ENCODE measurements around the gene PPCS. TPM values are rescaled to one million over a fixed set of nuclear protein-coding genes. Genes with fewer than 3 reads are reported as not detected.

PPCS gene
- total and polyA plus RNA-seq, 2 experiments from 2014 or later = 66.8 to 106 TPM

DNA sequence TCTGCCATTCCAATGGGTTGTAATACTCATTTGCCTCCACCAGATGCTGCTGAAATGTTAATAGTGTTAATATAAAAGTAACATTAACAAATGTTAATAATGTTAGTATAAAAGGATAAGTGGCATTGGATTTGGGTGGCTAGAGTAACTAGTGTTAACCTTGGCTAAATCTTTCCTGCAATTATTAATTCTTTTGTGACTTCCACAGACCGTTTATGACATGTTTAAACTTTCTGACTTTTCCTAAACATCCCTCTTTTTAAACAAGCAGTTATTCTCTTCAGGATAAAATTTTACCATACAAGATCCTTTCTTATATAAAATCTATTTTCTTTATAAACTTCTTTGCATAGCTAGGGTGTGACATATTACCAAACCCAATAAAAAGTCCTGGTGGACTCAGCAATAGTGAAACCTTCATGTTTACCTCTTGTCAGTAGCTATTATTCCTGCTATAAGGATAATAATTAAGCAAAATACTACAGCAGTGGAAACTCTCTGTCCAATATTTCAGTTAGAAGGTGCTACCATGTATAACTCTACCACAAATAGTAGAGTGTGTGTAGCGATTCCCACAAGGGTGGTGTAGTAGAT is 48.3 kb downstream of the PPCS start:
- no peaks in the 10 kb centered on the region for H4K20me1 ChIP-seq (ENCODE audit: insufficient read depth)
- no peaks in the 10 kb centered on the region for H3K79me2 ChIP-seq (ENCODE audit: insufficient read depth)
- peaks cover 5% of the 10 kb centered on the region; the same call in 1 of the 2 replicates for H3K36me3 ChIP-seq (ENCODE audit: low read depth)
- H3K27ac ChIP-seq = no peak overlapping the region
- H3F3A ChIP-seq (ENCODE audit: insufficient read depth) = no peaks in the 10 kb centered on the region
- no peaks in the 10 kb centered on the region for H3K4me1 ChIP-seq (ENCODE audit: insufficient read depth)
- in situ Hi-C loops (cut with MboI) = no loop called here
- no peaks in the 10 kb centered on the region for H3K9me2 ChIP-seq (ENCODE audit: insufficient read depth)
- peaks cover 8% of the 10 kb centered on the region for H3K9me3 ChIP-seq (ENCODE audit: low read depth)
- no peak overlapping the region for H3K4me3 ChIP-seq
- no peak overlapping the region for H2AFZ ChIP-seq
- no peaks in the 10 kb centered on the region for H3K27me3 ChIP-seq (replicated peaks; ENCODE audit: insufficient read depth)
- no peak overlapping the region for H3K4me2 ChIP-seq (ENCODE audit: unreplicated experiment)
- no peak for DNase-seq
- WGBS, 2 experiments (ENCODE audit: low coverage in 1 of 2, low lambda C conversion rate in 2 of 2, missing lambda C conversion rate in 2 of 2) = 46 to 58% methylated on average over 2 of the region's 2 CpGs
- H3K9ac ChIP-seq = no peak overlapping the region
- no peak for TF ChIP-seq EZH2 (IDR thresholded peaks at IDR 0.05; ENCODE audit: insufficient read depth, poor library complexity, severe bottlenecking)
- TF ChIP-seq EZH2phosphoT487 (IDR thresholded peaks at IDR 0.05; ENCODE audit: insufficient read depth, low read depth) = no peak

DNA sequence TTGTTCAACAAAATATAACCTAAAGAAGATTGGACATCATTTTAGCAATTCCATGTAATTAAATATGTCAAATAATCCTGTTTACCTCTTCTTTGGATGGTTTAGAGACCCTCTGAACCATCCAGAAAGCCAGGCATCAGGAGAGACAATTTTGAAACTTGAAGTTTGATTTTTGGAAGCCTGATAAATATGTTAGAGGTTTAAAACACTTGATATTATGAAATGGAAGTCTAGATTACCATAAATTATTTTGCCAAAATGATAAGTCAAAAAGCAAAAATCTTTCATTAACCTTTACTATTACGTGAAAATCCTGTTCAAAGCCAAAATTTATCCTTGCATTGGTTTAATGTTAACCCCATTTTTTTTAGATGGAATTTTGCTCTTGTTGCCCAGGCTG is 50.2 kb downstream of the PPCS start:
- WGBS, 2 experiments (ENCODE audit: low coverage in 1 of 2, low lambda C conversion rate in 2 of 2, missing lambda C conversion rate in 2 of 2) = 5 to 9% methylated on average over 1 of the region's 1 CpG
- peaks cover 5% of the 10 kb centered on the region; the same call in 1 of the 2 replicates for H3K36me3 ChIP-seq (ENCODE audit: low read depth)
- no peak overlapping the region for H3K9ac ChIP-seq
- no peaks in the 10 kb centered on the region for H4K20me1 ChIP-seq (ENCODE audit: insufficient read depth)
- no peak overlapping the region for H3K27ac ChIP-seq
- H3K4me3 ChIP-seq = no peak overlapping the region
- in situ Hi-C loops (cut with MboI) = no loop called here
- no peaks in the 10 kb centered on the region for H3F3A ChIP-seq (ENCODE audit: insufficient read depth)
- H3K4me1 ChIP-seq (ENCODE audit: insufficient read depth) = no peaks in the 10 kb centered on the region
- H2AFZ ChIP-seq = no peak overlapping the region
- no peaks in the 10 kb centered on the region for H3K27me3 ChIP-seq (replicated peaks; ENCODE audit: insufficient read depth)
- H3K9me3 ChIP-seq (ENCODE audit: low read depth) = peaks cover 8% of the 10 kb centered on the region
- TF ChIP-seq EZH2 (IDR thresholded peaks at IDR 0.05; ENCODE audit: insufficient read depth, poor library complexity, severe bottlenecking) (no peak), EZH2phosphoT487 (IDR thresholded peaks at IDR 0.05; ENCODE audit: insufficient read depth, low read depth) (no peak)
- H3K4me2 ChIP-seq (ENCODE audit: unreplicated experiment) = no peak overlapping the region
- DNase-seq = no peak
- H3K9me2 ChIP-seq (ENCODE audit: insufficient read depth) = no peaks in the 10 kb centered on the region
- H3K79me2 ChIP-seq (ENCODE audit: insufficient read depth) = no peaks in the 10 kb centered on the region

Small RNAs within 50 kb of the gene (small RNA-seq; reads per million reads assigned to genes)
- not detected for gene TMSB4XP1 (ENCODE audit: low read depth, low replicate concordance)

Other genes starting within 250 kb of the PPCS start
- 23.1 and 23.6 TPM in 2 replicates for gene FOXJ3, start 121.3 kb upstream of the PPCS start, total RNA-seq (2014; rRNA removed; shearing (Covaris generic))
- gene FOXJ3, start 121.3 kb upstream of the PPCS start, polyA plus RNA-seq (2016; fragmentation: Nextera tagmentation; extraction: Ambion mirVana) = 15.9 and 16.3 TPM in 2 replicates
- gene RIMKLA, start 75.8 kb upstream of the PPCS start, total RNA-seq (2014; rRNA removed; shearing (Covaris generic)) = 0.22 TPM in 1 of 2 replicates, not detected in the other
- 0.03 TPM in 1 of 2 replicates, not detected in the other for gene RIMKLA, start 75.8 kb upstream of the PPCS start, polyA plus RNA-seq (2016; fragmentation: Nextera tagmentation; extraction: Ambion mirVana)
- gene ZMYND12, start 521 bp upstream of the PPCS start, total RNA-seq (2014; rRNA removed; shearing (Covaris generic)) = 0.13 and 3.2 TPM in 2 replicates
- gene ZMYND12, start 521 bp upstream of the PPCS start, polyA plus RNA-seq (2016; fragmentation: Nextera tagmentation; extraction: Ambion mirVana) = 0.68 and 1.4 TPM in 2 replicates
- 0.13 and 0.65 TPM in 2 replicates for gene CCDC30, start 6.7 kb downstream of the PPCS start, total RNA-seq (2014; rRNA removed; shearing (Covaris generic))
- gene CCDC30, start 6.7 kb downstream of the PPCS start, polyA plus RNA-seq (2016; fragmentation: Nextera tagmentation; extraction: Ambion mirVana) = 1.2 and 1.6 TPM in 2 replicates
- 22.7 and 35.9 TPM in 2 replicates for gene PPIH, start 201.9 kb downstream of the PPCS start, total RNA-seq (2014; rRNA removed; shearing (Covaris generic))
- gene PPIH, start 201.9 kb downstream of the PPCS start, polyA plus RNA-seq (2016; fragmentation: Nextera tagmentation; extraction: Ambion mirVana) = 35.1 and 37.1 TPM in 2 replicates
- 665 and 762 TPM in 2 replicates for gene YBX1, start 225.9 kb downstream of the PPCS start, total RNA-seq (2014; rRNA removed; shearing (Covaris generic))
- 480 and 496 TPM in 2 replicates for gene YBX1, start 225.9 kb downstream of the PPCS start, polyA plus RNA-seq (2016; fragmentation: Nextera tagmentation; extraction: Ambion mirVana)

Measured in GM23248 (cell line).